Measurements from ENCODE around the gene GRK4. TPM values are rescaled to one million over a fixed set of nuclear protein-coding genes. Genes with fewer than 3 reads are reported as not detected.
A peak's percentile ranks its signal among the peaks of the same experiment; 100 is the strongest.

The GRK4 gene
- total RNA-seq, 3 donors from 2014 or later, result 3.8 to 6.9 (median 5.8) TPM

- Histone ChIP-seq H3K27ac (no peak overlapping the region), H3K27me3 (no peaks in the 10 kb centered on the region), H3K4me3 (no peak overlapping the region), H3K4me1 (no peaks in the 10 kb centered on the region), H3K9me3 (no peaks in the 10 kb centered on the region), H3K36me3 (no peaks in the 10 kb centered on the region)
- DNase-seq (ENCODE audit: low spot score in 2 of 2), result no peak
- intact Hi-C loops (cut with DNase I; ENCODE audit: low total_unique reads), result no loop called here
- TF ChIP-seq POLR2AphosphoS5 (IDR thresholded peaks at IDR 0.05) (no peak), POLR2A (IDR thresholded peaks at IDR 0.05) (no peak)
- TF ChIP-seq, protein P1, sequence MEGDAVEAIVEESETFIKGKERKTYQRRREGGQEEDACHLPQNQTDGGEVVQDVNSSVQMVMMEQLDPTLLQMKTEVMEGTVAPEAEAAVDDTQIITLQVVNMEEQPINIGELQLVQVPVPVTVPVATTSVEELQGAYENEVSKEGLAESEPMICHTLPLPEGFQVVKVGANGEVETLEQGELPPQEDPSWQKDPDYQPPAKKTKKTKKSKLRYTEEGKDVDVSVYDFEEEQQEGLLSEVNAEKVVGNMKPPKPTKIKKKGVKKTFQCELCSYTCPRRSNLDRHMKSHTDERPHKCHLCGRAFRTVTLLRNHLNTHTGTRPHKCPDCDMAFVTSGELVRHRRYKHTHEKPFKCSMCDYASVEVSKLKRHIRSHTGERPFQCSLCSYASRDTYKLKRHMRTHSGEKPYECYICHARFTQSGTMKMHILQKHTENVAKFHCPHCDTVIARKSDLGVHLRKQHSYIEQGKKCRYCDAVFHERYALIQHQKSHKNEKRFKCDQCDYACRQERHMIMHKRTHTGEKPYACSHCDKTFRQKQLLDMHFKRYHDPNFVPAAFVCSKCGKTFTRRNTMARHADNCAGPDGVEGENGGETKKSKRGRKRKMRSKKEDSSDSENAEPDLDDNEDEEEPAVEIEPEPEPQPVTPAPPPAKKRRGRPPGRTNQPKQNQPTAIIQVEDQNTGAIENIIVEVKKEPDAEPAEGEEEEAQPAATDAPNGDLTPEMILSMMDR (IDR thresholded peaks at IDR 0.05), result no peak
Observed at GRCh38 chr4:3034231-3034630, 70.9 kb downstream of the GRK4 start.

DNA sequence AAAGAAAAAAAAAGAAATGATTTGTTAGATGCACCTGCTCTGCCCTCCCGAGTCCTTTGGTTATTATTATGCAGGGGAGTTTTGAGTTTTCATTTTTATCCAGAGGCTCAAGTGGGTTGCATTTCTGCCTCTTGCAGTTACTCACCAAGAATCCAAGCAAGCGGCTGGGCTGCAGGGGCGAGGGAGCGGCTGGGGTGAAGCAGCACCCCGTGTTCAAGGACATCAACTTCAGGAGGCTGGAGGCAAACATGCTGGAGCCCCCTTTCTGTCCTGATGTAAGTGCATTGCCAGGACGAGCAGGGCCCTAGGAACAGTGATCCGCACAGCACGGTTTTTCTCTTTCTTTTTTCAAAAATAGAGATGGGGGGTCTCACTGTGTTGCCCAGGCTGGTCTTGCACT, 71.9 kb downstream of the GRK4 start:
- intact Hi-C loops (cut with DNase I; ENCODE audit: low total_unique reads), result no loop called here
- Histone ChIP-seq H3K4me1 (no peaks in the 10 kb centered on the region), H3K27ac (no peak overlapping the region), H3K27me3 (no peaks in the 10 kb centered on the region), H3K4me3 (no peak overlapping the region), H3K9me3 (no peaks in the 10 kb centered on the region), H3K36me3 (no peaks in the 10 kb centered on the region)
- TF ChIP-seq, protein P1 (IDR thresholded peaks at IDR 0.05), result no peak
- TF ChIP-seq POLR2A (IDR thresholded peaks at IDR 0.05) (no peak), POLR2AphosphoS5 (IDR thresholded peaks at IDR 0.05) (no peak)
- no peak for DNase-seq (ENCODE audit: low spot score in 2 of 2)

- intact Hi-C loops (cut with DNase I; ENCODE audit: low total_unique reads), result no loop called here
- Histone ChIP-seq H3K9me3 (no peaks in the 10 kb centered on the region), H3K4me3 (no peak overlapping the region), H3K4me1 (no peaks in the 10 kb centered on the region), H3K36me3 (no peaks in the 10 kb centered on the region), H3K27me3 (no peaks in the 10 kb centered on the region), H3K27ac (no peak overlapping the region)
- TF ChIP-seq, protein P1 (IDR thresholded peaks at IDR 0.05), result no peak
- TF ChIP-seq POLR2A (IDR thresholded peaks at IDR 0.05) (no peak), POLR2AphosphoS5 (IDR thresholded peaks at IDR 0.05) (no peak)
- DNase-seq (ENCODE audit: low spot score in 2 of 2), result no peak
Observed at GRCh38 chr4:3035674-3036073, 72.3 kb downstream of the GRK4 start.

- TF ChIP-seq, protein P1 (IDR thresholded peaks at IDR 0.05), result no peak
- TF ChIP-seq POLR2AphosphoS5 (IDR thresholded peaks at IDR 0.05) (no peak), POLR2A (IDR thresholded peaks at IDR 0.05) (no peak)
- no peak overlapping the region for H3K4me3 ChIP-seq
- H3K36me3 ChIP-seq, result no peaks in the 10 kb centered on the region
- intact Hi-C loops (cut with DNase I; ENCODE audit: low total_unique reads), result no loop called here
- no peak for DNase-seq (ENCODE audit: low spot score in 2 of 2)
- peaks cover 0 to 4% of the 10 kb centered on the region in 2 donors for H3K4me1 ChIP-seq
- no peaks in the 10 kb centered on the region for H3K9me3 ChIP-seq
- no peaks in the 10 kb centered on the region for H3K27me3 ChIP-seq
- no peak overlapping the region for H3K27ac ChIP-seq
Observed at GRCh38 chr4:3036131-3036952, 73.0 kb downstream of the GRK4 start.

DNA sequence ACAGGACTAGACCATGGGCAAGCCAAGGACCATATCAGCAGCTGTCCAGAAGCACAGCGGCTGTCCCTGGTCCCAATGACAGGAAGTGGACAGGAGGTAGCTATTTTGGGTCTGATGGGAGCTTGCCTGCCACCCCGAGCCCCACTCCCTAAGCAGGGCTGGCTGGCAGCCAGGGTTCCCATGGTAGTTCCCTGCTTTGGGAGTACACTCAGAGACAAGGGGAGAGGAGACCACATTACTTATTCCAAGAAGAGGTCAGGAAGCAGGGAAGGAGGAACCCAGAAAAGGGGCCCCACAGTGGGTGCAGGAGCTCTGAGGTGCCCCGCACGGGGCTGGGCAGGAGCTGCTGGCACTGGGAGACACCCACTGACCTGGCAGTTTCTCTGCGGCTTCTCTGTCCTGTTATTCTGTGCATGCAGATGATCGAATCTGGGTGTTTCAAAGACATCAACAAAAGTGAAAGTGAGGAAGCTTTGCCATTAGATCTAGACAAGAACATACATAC, 74.6 kb downstream of the GRK4 start:
- Histone ChIP-seq H3K27me3 (no peaks in the 10 kb centered on the region), H3K27ac (no peak overlapping the region), H3K9me3 (no peaks in the 10 kb centered on the region), H3K4me1 (peaks cover 0 to 4% of the 10 kb centered on the region in 2 donors), H3K4me3 (peak overlapping the region in 2 of 3 donors; percentile 11 to 37), H3K36me3 (no peaks in the 10 kb centered on the region)
- DNase-seq (ENCODE audit: low spot score in 2 of 2), result no peak
- TF ChIP-seq POLR2A (IDR thresholded peaks at IDR 0.05) (no peak), POLR2AphosphoS5 (IDR thresholded peaks at IDR 0.05) (no peak)
- TF ChIP-seq, protein P1 (IDR thresholded peaks at IDR 0.05), result no peak
- intact Hi-C loops (cut with DNase I; ENCODE audit: low total_unique reads), result no loop called here

Data from breast epithelium (tissue), 4 donors.